GM21717 (cell line): ENCODE data around the gene PNKD.
"Not testable (repeated sequence)": the region's sequence is repeated elsewhere in the genome, so short reads cannot be mapped to it uniquely, and the experiment has no call there.

Experiments used
- ATAC-seq: cut with Tn5 transposase; IDR thresholded peaks from one replicate; pipeline ENCODE4 v1.9.1; 2021; ENCODE audit warnings: mild to moderate bottlenecking, moderate library complexity; ENCODE audit not compliant: unreplicated experiment

PNKD gene

GRCh38 chr2:218314764-218315163 is 44.4 kb downstream of the PNKD start:
- ATAC-seq: not testable (repeated sequence)

- no peak for ATAC-seq
Observed at GRCh38 chr2:218315397-218315796, 45.1 kb downstream of the PNKD start.

GRCh38 chr2:218317303-218317630 is 46.9 kb downstream of the PNKD start:
- no peak for ATAC-seq

- ATAC-seq: no peak
Observed at GRCh38 chr2:218317835-218318234, 47.5 kb downstream of the PNKD start.

GRCh38 chr2:218318241-218318640 is 47.9 kb downstream of the PNKD start:
- no peak for ATAC-seq

GRCh38 chr2:218319813-218320365 is 49.6 kb downstream of the PNKD start:
- ATAC-seq: no peak

- ATAC-seq: no peak
Observed at GRCh38 chr2:218320704-218321336, 50.5 kb downstream of the PNKD start.

- peak; percentile 63 for ATAC-seq
Observed at GRCh38 chr2:218322768-218323525, 52.6 kb downstream of the PNKD start.

GRCh38 chr2:218323526-218324472 is 53.5 kb downstream of the PNKD start:
- no peak for ATAC-seq

GRCh38 chr2:218325566-218326160 is 55.3 kb downstream of the PNKD start:
- no peak for ATAC-seq

- no peak for ATAC-seq
Observed at GRCh38 chr2:218326315-218326714, 56.0 kb downstream of the PNKD start.

GRCh38 chr2:218327451-218328210 is 57.3 kb downstream of the PNKD start:
- ATAC-seq: no peak

GRCh38 chr2:218328294-218328693 is 58.0 kb downstream of the PNKD start:
- no peak for ATAC-seq

- no peak for ATAC-seq
Observed at GRCh38 chr2:218329027-218329825, 58.9 kb downstream of the PNKD start.

GRCh38 chr2:218329826-218330593 is 59.7 kb downstream of the PNKD start:
- no peak for ATAC-seq

GRCh38 chr2:218331745-218332144 is 61.4 kb downstream of the PNKD start:
- no peak for ATAC-seq

GRCh38 chr2:218332288-218332687 is 62.0 kb downstream of the PNKD start:
- ATAC-seq: no peak

GRCh38 chr2:218332920-218333645 is 62.8 kb downstream of the PNKD start:
- no peak for ATAC-seq
